NCI-H748 treated with DMSO at 0.1 percent for 48 hours (cell line): ENCODE data around the gene DBNDD2.

ENCODE experiments used
- DNase-seq: peaks from one replicate; lab custom pipeline; 2025; lab: John Stamatoyannopoulos, UW

The DBNDD2 gene

GRCh38 chr20:45419188-45420091 lies 11.4 kb downstream of the DBNDD2 start:
- peak; percentile 86 for DNase-seq

- no peak for DNase-seq
These were observed 12.0 kb downstream of the DBNDD2 start for GRCh38 chr20:45420125-45420524.

- DNase-seq = no peak
These were observed 15.6 kb downstream of the DBNDD2 start for GRCh38 chr20:45423700-45424099.

- no peak for DNase-seq
These were observed 17.5 kb downstream of the DBNDD2 start for GRCh38 chr20:45425561-45425960.

GRCh38 chr20:45426320-45427016 lies 18.4 kb downstream of the DBNDD2 start:
- no peak for DNase-seq

GRCh38 chr20:45427236-45428149 lies 19.4 kb downstream of the DBNDD2 start:
- no peak for DNase-seq

- no peak for DNase-seq
These were observed 21.5 kb downstream of the DBNDD2 start for GRCh38 chr20:45429618-45430017.

- no peak for DNase-seq
These were observed 24.2 kb downstream of the DBNDD2 start for GRCh38 chr20:45432294-45432693.

- no peak for DNase-seq
These were observed 25.2 kb downstream of the DBNDD2 start for GRCh38 chr20:45433316-45433715.

- no peak for DNase-seq
These were observed 25.9 kb downstream of the DBNDD2 start for GRCh38 chr20:45433976-45434375.

- peak; percentile 9 for DNase-seq
These were observed 28.8 kb downstream of the DBNDD2 start for GRCh38 chr20:45436732-45437485.

- no peak for DNase-seq
These were observed 32.3 kb downstream of the DBNDD2 start for GRCh38 chr20:45440424-45440823.

GRCh38 chr20:45440891-45441685 lies 33.0 kb downstream of the DBNDD2 start:
- no peak for DNase-seq

- DNase-seq = no peak
These were observed 33.7 kb downstream of the DBNDD2 start for GRCh38 chr20:45441746-45442145.

- no peak for DNase-seq
These were observed 36.0 kb downstream of the DBNDD2 start for GRCh38 chr20:45444050-45444449.

- no peak for DNase-seq
These were observed 37.9 kb downstream of the DBNDD2 start for GRCh38 chr20:45445805-45446562.

GRCh38 chr20:45448270-45448669 lies 40.2 kb downstream of the DBNDD2 start:
- DNase-seq = no peak

- no peak for DNase-seq
These were observed 41.4 kb downstream of the DBNDD2 start for GRCh38 chr20:45449528-45449927.

GRCh38 chr20:45450097-45450818 lies 42.2 kb downstream of the DBNDD2 start:
- DNase-seq = peak; percentile 15
